GM12873 (cell line): ENCODE measurements around the gene DPY19L3.
A peak's percentile ranks its signal among the peaks of the same experiment; 100 is the strongest.

Experiments
- TF ChIP-seq, protein P1 (sequence below): IDR thresholded peaks from 2 replicates; pipeline ENCODE4 v1.5.1; 2012; ENCODE audit warnings: low read depth, mild to moderate bottlenecking, moderate library complexity, low read length, control low read depth; ENCODE audit not compliant: insufficient read depth; ENCODE audit errors: missing control alignments

DPY19L3 gene

GRCh38 chr19:32377088-32377487 is 28.5 kb upstream of the DPY19L3 start:
- TF ChIP-seq, protein P1, sequence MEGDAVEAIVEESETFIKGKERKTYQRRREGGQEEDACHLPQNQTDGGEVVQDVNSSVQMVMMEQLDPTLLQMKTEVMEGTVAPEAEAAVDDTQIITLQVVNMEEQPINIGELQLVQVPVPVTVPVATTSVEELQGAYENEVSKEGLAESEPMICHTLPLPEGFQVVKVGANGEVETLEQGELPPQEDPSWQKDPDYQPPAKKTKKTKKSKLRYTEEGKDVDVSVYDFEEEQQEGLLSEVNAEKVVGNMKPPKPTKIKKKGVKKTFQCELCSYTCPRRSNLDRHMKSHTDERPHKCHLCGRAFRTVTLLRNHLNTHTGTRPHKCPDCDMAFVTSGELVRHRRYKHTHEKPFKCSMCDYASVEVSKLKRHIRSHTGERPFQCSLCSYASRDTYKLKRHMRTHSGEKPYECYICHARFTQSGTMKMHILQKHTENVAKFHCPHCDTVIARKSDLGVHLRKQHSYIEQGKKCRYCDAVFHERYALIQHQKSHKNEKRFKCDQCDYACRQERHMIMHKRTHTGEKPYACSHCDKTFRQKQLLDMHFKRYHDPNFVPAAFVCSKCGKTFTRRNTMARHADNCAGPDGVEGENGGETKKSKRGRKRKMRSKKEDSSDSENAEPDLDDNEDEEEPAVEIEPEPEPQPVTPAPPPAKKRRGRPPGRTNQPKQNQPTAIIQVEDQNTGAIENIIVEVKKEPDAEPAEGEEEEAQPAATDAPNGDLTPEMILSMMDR = peak; percentile 38

GRCh38 chr19:32380269-32380668 is 25.3 kb upstream of the DPY19L3 start:
- TF ChIP-seq, protein P1 = no peak

DNA sequence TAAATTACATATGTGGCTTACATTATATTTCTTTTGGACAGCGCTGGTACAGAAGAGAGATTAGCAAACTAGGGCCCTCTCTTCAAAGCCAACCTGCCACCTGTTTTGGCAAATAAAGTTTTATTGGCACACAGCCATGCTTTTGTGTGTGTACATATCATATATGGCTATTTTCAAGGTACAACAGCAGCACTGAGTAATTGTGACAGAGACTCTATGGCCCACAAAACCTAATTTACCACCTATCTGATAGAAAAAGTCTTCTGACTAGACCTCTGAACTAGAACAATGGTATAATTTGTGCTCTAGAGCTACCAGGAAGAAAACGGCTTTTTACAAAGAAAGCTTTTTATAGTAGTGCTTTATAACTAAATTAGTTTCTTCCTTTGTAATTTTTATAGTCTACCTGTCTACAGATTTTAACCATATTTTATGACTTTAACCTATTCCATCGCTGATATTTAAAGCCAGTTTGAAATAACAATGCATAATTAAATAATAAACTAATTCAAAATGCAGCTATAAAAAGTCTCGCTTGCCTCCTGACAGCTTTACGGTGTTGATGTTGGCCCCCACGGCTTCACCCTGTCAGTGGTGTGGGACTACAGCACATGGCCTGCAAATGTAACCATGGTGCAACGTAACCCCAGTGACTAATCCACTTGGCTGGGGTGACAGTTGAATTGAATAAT is 17.7 kb upstream of the DPY19L3 start:
- TF ChIP-seq, protein P1 = no peak

DNA sequence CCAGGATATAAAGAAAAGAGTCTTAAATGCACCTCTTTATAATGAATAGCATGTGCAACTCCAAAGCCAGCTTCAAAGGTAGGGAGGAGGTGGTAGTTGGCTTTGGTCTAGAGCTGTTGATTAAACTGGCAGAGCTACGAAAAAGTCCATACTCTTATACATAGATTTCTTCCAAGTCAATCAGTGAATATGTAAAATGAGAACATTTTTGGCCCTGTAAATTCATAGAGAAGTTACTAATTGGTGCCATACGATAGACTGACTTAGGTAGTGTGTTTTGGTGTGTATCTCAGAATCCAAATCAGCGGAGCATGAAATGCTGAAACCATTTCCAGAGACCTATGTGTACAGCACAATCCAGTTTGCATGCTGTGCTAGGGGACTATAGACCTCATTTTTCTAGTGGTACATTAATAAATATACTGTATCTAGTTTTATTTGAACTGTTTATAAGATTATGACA is 17.1 kb upstream of the DPY19L3 start:
- TF ChIP-seq, protein P1 = no peak

- TF ChIP-seq, protein P1 = no peak
Measured at GRCh38 chr19:32392901-32393300, 12.7 kb upstream of the DPY19L3 start.

GRCh38 chr19:32396046-32396652 is 9.4 kb upstream of the DPY19L3 start:
- TF ChIP-seq, protein P1 = no peak

DNA sequence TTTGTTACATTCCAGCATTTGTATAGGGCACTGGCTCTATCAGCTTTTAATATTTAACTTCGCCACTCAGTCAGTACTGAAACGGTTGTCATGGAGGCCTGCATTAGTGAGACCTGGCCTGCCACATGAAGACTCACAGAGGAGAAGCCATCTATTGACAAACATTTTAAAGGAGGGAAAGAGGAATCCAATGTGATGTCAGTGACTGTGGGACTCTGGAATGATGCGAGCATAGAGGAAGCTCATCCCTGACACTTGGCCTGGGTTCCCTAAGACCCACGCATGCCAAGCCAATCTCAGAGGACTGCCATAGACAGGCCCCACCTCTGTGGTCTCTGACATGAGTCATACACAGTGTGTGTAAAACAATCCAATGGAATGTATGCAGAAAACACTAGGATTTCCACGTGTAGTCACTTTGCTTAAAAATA is 7.9 kb upstream of the DPY19L3 start:
- TF ChIP-seq, protein P1 = no peak
